ENCODE measurements around the gene TM2D3.

TM2D3 gene

GRCh38 chr15:101646672-101647071 lies 5.5 kb downstream of the TM2D3 start:
- no peak for TF ChIP-seq CTCF (conservative IDR thresholded peaks at IDR 0.05)
- H3K27ac ChIP-seq = no peak overlapping the region

- peak; percentile 45 for TF ChIP-seq CTCF (conservative IDR thresholded peaks at IDR 0.05)
- H3K27ac ChIP-seq = peak overlapping the region; percentile 42
Observed at GRCh38 chr15:101642361-101642760, 9.8 kb downstream of the TM2D3 start.

- peak overlapping the region; percentile 42 for H3K27ac ChIP-seq
- TF ChIP-seq CTCF (conservative IDR thresholded peaks at IDR 0.05) = no peak
Observed at GRCh38 chr15:101641894-101642293, 10.3 kb downstream of the TM2D3 start.

- TF ChIP-seq CTCF (conservative IDR thresholded peaks at IDR 0.05) = peak; percentile 99
- H3K27ac ChIP-seq = peak overlapping the region; percentile 42
Observed at GRCh38 chr15:101641129-101641764, 10.9 kb downstream of the TM2D3 start.

- no peak for TF ChIP-seq CTCF (conservative IDR thresholded peaks at IDR 0.05)
Observed at GRCh38 chr15:101639667-101640066, 12.5 kb downstream of the TM2D3 start.

GRCh38 chr15:101637919-101638318 lies 14.3 kb downstream of the TM2D3 start:
- TF ChIP-seq CTCF (conservative IDR thresholded peaks at IDR 0.05) = no peak

More at GRCh38 chr15:101639667-101640066, 12.5 kb downstream of the TM2D3 start:
- no peak overlapping the region for H3K27ac ChIP-seq

GRCh38 chr15:101637516-101637915 lies 14.7 kb downstream of the TM2D3 start:
- TF ChIP-seq CTCF (conservative IDR thresholded peaks at IDR 0.05) = no peak
- no peak overlapping the region for H3K27ac ChIP-seq

More at GRCh38 chr15:101637919-101638318, 14.3 kb downstream of the TM2D3 start:
- no peak overlapping the region for H3K27ac ChIP-seq
